IPS DF 4.7 (cell line): ENCODE measurements around the gene TMEM42.
"Not testable (repeated sequence)": the region's sequence is repeated elsewhere in the genome, so short reads cannot be mapped to it uniquely, and the experiment has no call there.

Experiments
- DNase-seq: peaks from one replicate; pipeline ENCODE4 v3.0.0-alpha.2; 2013; ENCODE audit warnings: low spot score; ENCODE audit errors: extremely low read depth

The TMEM42 gene

GRCh38 chr3:44861412-44862225 is at the start of gene TMEM42:
Gene TMEM42 (plus strand): TSS chr3:44861912. CDS start chr3:44861925, 13 bp downstream.
- DNase-seq, result peak; percentile 74

GRCh38 chr3:44814751-44815150 is 47.0 kb upstream of the TMEM42 start:
- no peak for DNase-seq

GRCh38 chr3:44816334-44816733 is 45.4 kb upstream of the TMEM42 start:
- not testable (repeated sequence) for DNase-seq

- not testable (repeated sequence) for DNase-seq
Measured at GRCh38 chr3:44821206-44821605, 40.5 kb upstream of the TMEM42 start.

- no peak for DNase-seq
Measured at GRCh38 chr3:44825264-44825925, 36.3 kb upstream of the TMEM42 start.

- DNase-seq, result no peak
Measured at GRCh38 chr3:44827196-44827595, 34.5 kb upstream of the TMEM42 start.

GRCh38 chr3:44831232-44831631 is 30.5 kb upstream of the TMEM42 start:
- DNase-seq, result no peak

- no peak for DNase-seq
Measured at GRCh38 chr3:44832032-44832431, 29.7 kb upstream of the TMEM42 start.

- DNase-seq, result no peak
Measured at GRCh38 chr3:44832965-44833364, 28.7 kb upstream of the TMEM42 start.

GRCh38 chr3:44833394-44833793 is 28.3 kb upstream of the TMEM42 start:
- no peak for DNase-seq

GRCh38 chr3:44835684-44836083 is 26.0 kb upstream of the TMEM42 start:
- DNase-seq, result no peak

- no peak for DNase-seq
Measured at GRCh38 chr3:44842376-44842775, 19.3 kb upstream of the TMEM42 start.

GRCh38 chr3:44845528-44846520 is 15.9 kb upstream of the TMEM42 start:
- DNase-seq, result no peak

- no peak for DNase-seq
Measured at GRCh38 chr3:44848634-44849033, 13.1 kb upstream of the TMEM42 start.

GRCh38 chr3:44856663-44857062 is 5.0 kb upstream of the TMEM42 start:
- DNase-seq, result not testable (repeated sequence)

GRCh38 chr3:44860117-44860516 is 1.6 kb upstream of the TMEM42 start:
- DNase-seq, result no peak

GRCh38 chr3:44862226-44862637 is 520 bp downstream of the TMEM42 start:
- no peak for DNase-seq

- DNase-seq, result no peak
Measured at GRCh38 chr3:44865272-44866035, 3.7 kb downstream of the TMEM42 start.

GRCh38 chr3:44867421-44868111 is 5.9 kb downstream of the TMEM42 start:
- DNase-seq, result no peak

GRCh38 chr3:44870375-44871061 is 8.8 kb downstream of the TMEM42 start:
- DNase-seq, result no peak
